ENCODE measurements around the gene SF3A2.

- TF ChIP-seq CTCF (IDR thresholded peaks at IDR 0.05) (no peak), POLR2A (IDR thresholded peaks at IDR 0.05) (no peak)
These were observed 46.7 kb upstream of the SF3A2 start for GRCh38 chr19:2189880-2190279.
